ENCODE measurements around the gene NEK5.

Gene NEK5

GRCh38 chr13:51988988-51989618, 139.8 kb downstream of the NEK5 start:
- no peak for DNase-seq (ENCODE audit: low read depth in 1 of 2, low spot score in 1 of 2)
